SK-N-MC (cell line): ENCODE measurements around the gene RSPH3.

ENCODE experiments used
- EZH2 ChIP-seq: fragments of 200-600 bp; sonication (generic); IDR thresholded peaks from one replicate; pipeline ENCODE4 v1.6.1; 2017; ENCODE audit warnings: antibody characterized with exemption
- FOXP2 ChIP-seq: optimal IDR thresholded peaks from 2 replicates; pipeline ENCODE3; 2011; ENCODE audit warnings: mild to moderate bottlenecking, moderate library complexity; ENCODE audit not compliant: insufficient read depth; ENCODE audit errors: extremely low read length, control extremely low read depth
- POLR2AphosphoS5 ChIP-seq: IDR thresholded peaks from 2 replicates; pipeline ENCODE4 v1.6.1; 2012; ENCODE audit warnings: mild to moderate bottlenecking, low read depth, low read length, borderline replicate concordance

- TF ChIP-seq POLR2AphosphoS5 (no peak), EZH2 (no peak), FOXP2 (no peak)
Observed at GRCh38 chr6:158943380-158944032, 56.5 kb downstream of the RSPH3 start.
